ENCODE measurements around the gene COBLL1. TPM values are rescaled to one million over a fixed set of nuclear protein-coding genes. Genes with fewer than 3 reads are reported as not detected.

Gene COBLL1
- total RNA-seq, 1 experiment from 2014 or later: 5.9 TPM

GRCh38 chr2:164797627-164798026, 44.0 kb downstream of the COBLL1 start:
- H2BK120ac ChIP-seq (ENCODE audit: low read depth, low read length, poor library complexity, severe bottlenecking): no peak overlapping the region
- H3K27ac Mint-ChIP-seq: no peak overlapping the region
- H3K23ac ChIP-seq (ENCODE audit: insufficient read length, low read depth, low read length): no peak overlapping the region
- H3K4ac ChIP-seq (ENCODE audit: low read depth, low read length): no peak overlapping the region
- H2BK15ac ChIP-seq (ENCODE audit: low read depth, low read length): no peak overlapping the region
- TF ChIP-seq CTCF (conservative IDR thresholded peaks at IDR 0.05): no peak
- H3K23me2 ChIP-seq (ENCODE audit: insufficient read length, low read depth, low read length, poor library complexity, severe bottlenecking): no peaks in the 10 kb centered on the region
- H3K9me3 Mint-ChIP-seq: no peaks in the 10 kb centered on the region
- no peak for DNase-seq
- H3K9me3 ChIP-seq (ENCODE audit: control insufficient read depth, low read depth, low read length): no peaks in the 10 kb centered on the region
- no CpG with 5 or more reads among the region's 1 CpG for WGBS (ENCODE audit: extremely low coverage, insufficient read length, low lambda C conversion rate)
- H2BK12ac ChIP-seq (ENCODE audit: insufficient read length, low read depth, low read length): no peak overlapping the region
- H2BK5ac ChIP-seq (ENCODE audit: insufficient read length, low read length): no peak overlapping the region
- no peak overlapping the region for H3K18ac ChIP-seq (ENCODE audit: insufficient read length, low read depth, low read length)
- H2BK20ac ChIP-seq (ENCODE audit: low read depth, low read length, poor library complexity, severe bottlenecking): no peak overlapping the region
- H3T11ph ChIP-seq (ENCODE audit: low read length): no peak overlapping the region
- H3K4me1 ChIP-seq (ENCODE audit: insufficient read depth, low read length): no peaks in the 10 kb centered on the region
- no peak overlapping the region for H3K9ac ChIP-seq (ENCODE audit: extremely low read depth, insufficient read length, low read length)
- H3K79me2 ChIP-seq (ENCODE audit: insufficient read depth, low read length): no peaks in the 10 kb centered on the region
- H3K27me3 ChIP-seq (ENCODE audit: insufficient read depth, low read length): no peaks in the 10 kb centered on the region
- H4K8ac ChIP-seq (replicated peaks; ENCODE audit: insufficient read length, low read depth, low read length): no peak overlapping the region
- no peak overlapping the region for H3K4me3 Mint-ChIP-seq
- no peak overlapping the region for H3K14ac ChIP-seq (ENCODE audit: insufficient read depth, low read length)
- no peak overlapping the region for H2AK5ac ChIP-seq (ENCODE audit: insufficient read length, low read length)
- no peaks in the 10 kb centered on the region for H3K27me3 Mint-ChIP-seq (ENCODE audit: low read depth)
- H3K27ac ChIP-seq (ENCODE audit: insufficient read length, low read depth, low read length): no peak overlapping the region
- no peak overlapping the region for H4K5ac ChIP-seq (ENCODE audit: insufficient read length, low read depth, low read length)
- no peak overlapping the region for H3K56ac ChIP-seq (ENCODE audit: insufficient read length, low read depth, low read length)
- no peak overlapping the region for H3K4me2 ChIP-seq (ENCODE audit: insufficient read depth, insufficient read length, low read length)
- no peaks in the 10 kb centered on the region for H3K79me1 ChIP-seq (ENCODE audit: insufficient read depth, low read depth, low read length, poor library complexity, severe bottlenecking)
- H3K36me3 Mint-ChIP-seq (ENCODE audit: insufficient read depth in 1 of 3, low read depth in 3 of 3): no peaks in the 10 kb centered on the region
- H4K20me1 ChIP-seq (ENCODE audit: control insufficient read depth, insufficient read depth, insufficient read length): no peaks in the 10 kb centered on the region
- H4K91ac ChIP-seq (ENCODE audit: insufficient read length, low read depth, low read length): no peak overlapping the region
- no peak overlapping the region for H2AFZ ChIP-seq (ENCODE audit: low read length)
- peaks cover 4 to 16% of the 10 kb centered on the region in 2 experiments; a peak in 3 of 4 replicates for H3K4me1 Mint-ChIP-seq
